DOHH2 (cell line): ENCODE results near the gene SH3PXD2A.

Experiments
- H3F3A ChIP-seq: fragments of 200-600 bp; sonication (generic), shearing (Covaris generic); 2 replicates; pipeline ENCODE4 v1.6.0; 2016; ENCODE audit warnings: antibody characterized with exemption, mild to moderate bottlenecking; ENCODE audit not compliant: control insufficient read depth, insufficient read depth
- H3K27ac ChIP-seq: fragments of 200-600 bp; sonication (generic); 2 replicates; pipeline ENCODE4 v1.5.1; 2014; ENCODE audit warnings: low read depth, mild to moderate bottlenecking, low read length, moderate library complexity
- H3K27me3 ChIP-seq: fragments of 200-600 bp; sonication (generic); 2 replicates; pipeline ENCODE4 v1.6.1; 2014; ENCODE audit warnings: mild to moderate bottlenecking, low read length, mixed read lengths; ENCODE audit not compliant: control insufficient read depth
- H3K36me3 ChIP-seq: fragments of 200-600 bp; sonication (generic); 2 replicates; pipeline ENCODE4 v1.6.1; 2014; ENCODE audit warnings: mild to moderate bottlenecking, low read length, moderate library complexity, mixed read lengths; ENCODE audit not compliant: control insufficient read depth
- H3K4me1 ChIP-seq: fragments of 200-600 bp; sonication (generic); 2 replicates; pipeline ENCODE4 v1.6.1; 2014; ENCODE audit warnings: mild to moderate bottlenecking, low read length, mixed read lengths; ENCODE audit not compliant: control insufficient read depth
- H3K4me2 ChIP-seq: fragments of 200-600 bp; sonication (generic); 2 replicates; pipeline ENCODE4 v1.6.0; 2014; ENCODE audit warnings: mild to moderate bottlenecking, low read length, moderate library complexity
- H3K4me3 ChIP-seq: fragments of 200-600 bp; sonication (generic); 2 replicates; pipeline ENCODE4 v1.5.1; 2014; ENCODE audit warnings: mild to moderate bottlenecking, low read length, mixed read lengths
- H3K79me2 ChIP-seq: fragments of 200-600 bp; sonication (generic); 2 replicates; pipeline ENCODE4 v1.6.1; 2014; ENCODE audit warnings: mild to moderate bottlenecking, low read length, mixed read lengths; ENCODE audit not compliant: control insufficient read depth
- H3K9me2 ChIP-seq: fragments of 200-600 bp; sonication (generic); replicated peaks from 2 replicates; pipeline ENCODE4 v1.6.1; 2014; ENCODE audit warnings: mild to moderate bottlenecking, low read length, mixed read lengths; ENCODE audit not compliant: control insufficient read depth
- H3K9me3 ChIP-seq: fragments of 200-600 bp; sonication (generic); 2 replicates; pipeline ENCODE4 v1.6.1; 2014; ENCODE audit warnings: antibody characterized with exemption, low read length, mixed read lengths; ENCODE audit not compliant: control insufficient read depth, insufficient read depth
- H4K20me1 ChIP-seq: fragments of 200-600 bp; sonication (generic); 2 replicates; pipeline ENCODE4 v1.6.0; 2014; ENCODE audit warnings: low read depth, mild to moderate bottlenecking, antibody characterized with exemption, low read length, moderate library complexity; ENCODE audit not compliant: control insufficient read depth, insufficient read depth
- CTCF ChIP-seq: fragments of 200-600 bp; sonication (generic); IDR thresholded peaks from one replicate; pipeline ENCODE4 v1.5.1; 2014; ENCODE audit warnings: antibody characterized with exemption, mild to moderate bottlenecking, low read depth, low read length; ENCODE audit not compliant: poor library complexity, severe bottlenecking
- EZH2phosphoT487 ChIP-seq: fragments of 200-600 bp; sonication (generic); IDR thresholded peaks from 2 replicates; pipeline ENCODE4 v1.6.1; 2017; ENCODE audit warnings: borderline replicate concordance, mild to moderate bottlenecking, antibody characterized with exemption, low read length, moderate library complexity, mixed read lengths

Gene SH3PXD2A

DNA sequence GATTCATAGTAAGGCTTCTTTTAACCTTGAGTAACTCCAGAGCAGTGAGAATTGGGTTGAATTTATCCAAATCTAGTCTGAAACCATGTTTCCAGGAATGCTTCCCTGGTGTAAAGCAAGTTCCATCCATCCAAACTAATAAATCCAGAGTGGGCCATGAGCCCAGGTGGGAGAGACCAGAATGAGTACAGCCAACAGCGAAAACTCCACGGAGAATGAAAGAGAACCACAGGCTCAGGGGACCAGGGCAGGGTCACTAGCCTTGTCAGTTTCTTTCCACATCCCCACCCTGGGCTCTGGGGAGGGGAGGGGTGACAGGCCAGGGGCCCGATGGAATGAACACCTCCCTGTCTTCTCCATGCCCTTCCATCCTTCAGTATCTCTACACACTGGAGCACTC is 181.8 kb downstream of the SH3PXD2A start:
- Histone ChIP-seq H3K36me3 (no peaks in the 10 kb centered on the region), H4K20me1 (no peaks in the 10 kb centered on the region), H3F3A (no peaks in the 10 kb centered on the region), H3K9me3 (no peaks in the 10 kb centered on the region), H3K4me2 (no peak overlapping the region), H3K4me3 (no peak overlapping the region), H3K4me1 (peaks cover 11% of the 10 kb centered on the region), H3K79me2 (no peaks in the 10 kb centered on the region), H3K27me3 (no peaks in the 10 kb centered on the region), H3K27ac (no peak overlapping the region), H3K9me2 (no peaks in the 10 kb centered on the region)
- TF ChIP-seq EZH2phosphoT487 (no peak), CTCF (no peak)

DNA sequence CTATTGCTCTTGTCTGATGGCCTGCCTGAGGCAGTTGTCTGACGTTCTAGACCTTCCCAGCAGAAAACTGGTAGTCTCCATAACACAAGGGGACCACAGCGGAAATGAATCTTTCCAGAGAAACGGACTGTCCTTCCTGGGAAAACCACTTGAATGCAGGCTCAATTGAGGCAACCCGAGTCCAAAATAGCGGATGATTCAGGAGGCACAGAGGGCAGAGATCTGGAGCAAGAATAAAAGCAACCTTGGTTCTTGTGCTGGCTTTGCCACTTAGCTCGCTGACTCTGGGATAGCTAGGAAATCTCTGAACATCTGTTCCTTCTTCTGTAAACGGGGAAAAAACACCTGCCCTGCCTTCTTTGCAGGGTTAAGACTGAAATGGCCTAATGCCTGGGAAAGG is 183.0 kb downstream of the SH3PXD2A start:
- H3K79me2 ChIP-seq, result no peaks in the 10 kb centered on the region
- no peaks in the 10 kb centered on the region for H3K4me1 ChIP-seq
- no peaks in the 10 kb centered on the region for H3K27me3 ChIP-seq
- no peaks in the 10 kb centered on the region for H3K9me3 ChIP-seq
- no peak overlapping the region for H3K4me2 ChIP-seq
- no peak overlapping the region for H3K4me3 ChIP-seq
- H3K36me3 ChIP-seq, result no peaks in the 10 kb centered on the region
- no peaks in the 10 kb centered on the region for H4K20me1 ChIP-seq
- no peaks in the 10 kb centered on the region for H3K9me2 ChIP-seq
- no peak overlapping the region for H3K27ac ChIP-seq
- no peaks in the 10 kb centered on the region for H3F3A ChIP-seq
- TF ChIP-seq EZH2phosphoT487 (no peak), CTCF (no peak)

DNA sequence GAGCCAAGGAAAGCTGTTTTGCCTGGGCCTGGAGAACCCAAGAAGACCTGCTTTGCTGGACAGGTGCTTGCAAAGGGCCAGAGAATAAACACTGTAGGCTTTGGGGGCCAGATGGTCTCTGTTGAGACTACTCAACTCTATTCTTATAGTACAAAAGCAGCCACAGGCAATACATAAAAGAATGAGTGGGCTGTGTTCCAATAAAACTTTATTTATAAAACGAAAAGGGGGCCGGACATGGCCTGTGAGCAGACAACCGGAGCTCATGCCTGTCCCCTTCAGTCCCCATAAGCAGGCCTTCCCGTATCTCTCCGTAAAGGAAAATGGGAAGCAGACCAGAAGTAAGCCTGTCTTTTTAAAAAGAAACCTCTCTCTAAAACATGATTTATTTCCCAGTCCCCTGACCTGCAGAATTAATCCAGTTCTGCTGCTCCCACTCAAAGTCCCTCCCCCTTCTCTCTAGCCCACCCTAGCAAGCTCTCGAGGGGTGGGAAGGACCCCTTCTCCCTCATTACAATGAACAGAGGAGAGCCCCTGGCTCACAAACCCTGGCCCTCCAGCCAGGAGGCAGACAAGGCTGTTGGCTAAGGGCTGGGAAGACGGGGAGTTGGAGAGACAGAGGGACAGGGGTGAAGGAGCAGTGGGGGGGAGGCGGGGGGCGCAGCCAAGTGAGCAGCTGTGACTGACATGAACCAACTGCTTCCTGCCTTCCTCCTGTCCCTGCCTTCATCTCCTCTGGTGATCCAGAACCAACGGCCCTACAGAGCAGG is 184.1 kb downstream of the SH3PXD2A start:
- H3K27me3 ChIP-seq, result no peaks in the 10 kb centered on the region
- H3K27ac ChIP-seq, result no peak overlapping the region
- no peaks in the 10 kb centered on the region for H3F3A ChIP-seq

More for the DNA sequence above, 184.1 kb downstream of the SH3PXD2A start:
- Histone ChIP-seq H3K79me2 (no peaks in the 10 kb centered on the region), H3K9me2 (no peaks in the 10 kb centered on the region), H3K4me3 (no peak overlapping the region), H3K9me3 (no peaks in the 10 kb centered on the region), H3K4me1 (no peaks in the 10 kb centered on the region), H3K36me3 (no peaks in the 10 kb centered on the region), H3K4me2 (no peak overlapping the region), H4K20me1 (no peaks in the 10 kb centered on the region)
- TF ChIP-seq CTCF, result no peak
- TF ChIP-seq EZH2phosphoT487, result no peak
